ENCODE measurements around the gene CELSR2. TPM values are rescaled to one million over a fixed set of nuclear protein-coding genes. Genes with fewer than 3 reads are reported as not detected.

Gene CELSR2
- total RNA-seq, 1 donor from 2014 or later = 1.1 TPM

GRCh38 chr1:109295712-109296415 is 46.5 kb downstream of the CELSR2 start:
- intact Hi-C loops (cut with micrococcal nuclease) = no loop called here
- H3K27me3 Mint-ChIP-seq = peaks cover 17% of the 10 kb centered on the region
- ChIA-PET POLR2A (no interaction called here), CTCF (interaction anchor here (1.7 kb wide), 1 partner anchor 104 kb away, joined by 5 read pairs; no protein-coding TSS in a partner anchor)
- TF ChIP-seq, protein P1, sequence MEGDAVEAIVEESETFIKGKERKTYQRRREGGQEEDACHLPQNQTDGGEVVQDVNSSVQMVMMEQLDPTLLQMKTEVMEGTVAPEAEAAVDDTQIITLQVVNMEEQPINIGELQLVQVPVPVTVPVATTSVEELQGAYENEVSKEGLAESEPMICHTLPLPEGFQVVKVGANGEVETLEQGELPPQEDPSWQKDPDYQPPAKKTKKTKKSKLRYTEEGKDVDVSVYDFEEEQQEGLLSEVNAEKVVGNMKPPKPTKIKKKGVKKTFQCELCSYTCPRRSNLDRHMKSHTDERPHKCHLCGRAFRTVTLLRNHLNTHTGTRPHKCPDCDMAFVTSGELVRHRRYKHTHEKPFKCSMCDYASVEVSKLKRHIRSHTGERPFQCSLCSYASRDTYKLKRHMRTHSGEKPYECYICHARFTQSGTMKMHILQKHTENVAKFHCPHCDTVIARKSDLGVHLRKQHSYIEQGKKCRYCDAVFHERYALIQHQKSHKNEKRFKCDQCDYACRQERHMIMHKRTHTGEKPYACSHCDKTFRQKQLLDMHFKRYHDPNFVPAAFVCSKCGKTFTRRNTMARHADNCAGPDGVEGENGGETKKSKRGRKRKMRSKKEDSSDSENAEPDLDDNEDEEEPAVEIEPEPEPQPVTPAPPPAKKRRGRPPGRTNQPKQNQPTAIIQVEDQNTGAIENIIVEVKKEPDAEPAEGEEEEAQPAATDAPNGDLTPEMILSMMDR (IDR thresholded peaks at IDR 0.05) = no peak
- ATAC-seq (ENCODE audit: low read depth) (no peak), DNase-seq (no peak)
- H3K4me1 Mint-ChIP-seq = peaks cover 21% of the 10 kb centered on the region
- H3K36me3 Mint-ChIP-seq (ENCODE audit: low read depth) = no peaks in the 10 kb centered on the region
- H3K9me3 Mint-ChIP-seq = no peaks in the 10 kb centered on the region
- H3K27ac Mint-ChIP-seq = no peak overlapping the region
- no peak overlapping the region for H3K4me3 Mint-ChIP-seq

- TF ChIP-seq, protein P1 (IDR thresholded peaks at IDR 0.05) = no peak
- CTCF ChIA-PET = interaction anchor here (1.7 kb wide), 1 partner anchor 103 kb away, joined by 5 read pairs; no protein-coding TSS in a partner anchor
- Mint-ChIP-seq H3K9me3 (no peaks in the 10 kb centered on the region), H3K4me3 (no peak overlapping the region), H3K27ac (no peak overlapping the region), H3K27me3 (peaks cover 17% of the 10 kb centered on the region), H3K4me1 (peaks cover 20% of the 10 kb centered on the region), H3K36me3 (ENCODE audit: low read depth) (no peaks in the 10 kb centered on the region)
- POLR2A ChIA-PET = no interaction called here
- intact Hi-C loops (cut with micrococcal nuclease) = no loop called here
- DNase-seq (no peak), ATAC-seq (ENCODE audit: low read depth) (no peak)
Observed at GRCh38 chr1:109296782-109297181, 47.4 kb downstream of the CELSR2 start.

DNA sequence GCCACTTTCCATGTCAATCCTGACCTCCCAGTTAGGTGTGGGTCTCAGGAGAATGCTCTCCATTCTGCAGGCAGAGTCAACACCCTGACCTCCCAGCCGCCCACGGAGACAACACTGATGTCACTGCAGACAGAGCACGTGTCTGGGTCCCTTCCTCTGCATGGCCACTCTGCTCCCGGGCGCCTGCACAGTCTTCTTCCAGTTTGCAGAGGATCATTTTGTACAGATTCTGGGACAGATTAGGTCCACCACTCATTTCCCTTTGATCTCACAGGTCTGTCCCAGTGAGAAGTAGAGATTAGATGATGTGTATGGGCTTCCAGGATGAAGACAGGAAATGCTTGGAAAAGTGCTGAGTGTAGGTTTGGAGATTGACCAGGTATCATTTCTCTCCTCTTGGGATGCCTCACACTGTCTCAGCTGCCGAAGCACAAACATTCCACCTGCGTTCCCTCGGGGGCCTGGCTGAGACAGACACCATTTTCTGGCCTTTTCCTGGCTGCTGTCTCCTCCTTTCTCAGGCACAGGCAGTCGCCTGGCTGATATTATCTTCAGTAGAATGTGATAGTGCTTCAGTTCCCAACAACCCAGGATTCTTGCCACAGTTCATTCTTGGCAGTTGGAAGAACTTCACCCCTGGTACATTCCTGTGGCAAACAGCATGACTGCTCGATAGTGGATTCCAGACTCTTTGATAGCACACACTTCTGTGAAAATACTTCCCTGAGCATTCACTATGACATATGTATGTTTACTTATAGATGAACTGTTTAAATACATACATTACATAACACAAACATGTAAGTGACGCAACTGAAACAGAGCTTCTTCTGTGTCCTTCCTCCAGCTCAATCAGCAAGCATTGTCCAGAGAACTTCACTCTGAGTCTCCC is 49.6 kb downstream of the CELSR2 start:
- no peaks in the 10 kb centered on the region for H3K36me3 Mint-ChIP-seq (ENCODE audit: low read depth)
- ATAC-seq (ENCODE audit: low read depth) (no peak), DNase-seq (no peak)
- H3K4me1 Mint-ChIP-seq = peaks cover 19% of the 10 kb centered on the region
- ChIA-PET POLR2A (no interaction called here), CTCF (no interaction called here)
- TF ChIP-seq, protein P1 (IDR thresholded peaks at IDR 0.05) = no peak
- intact Hi-C loops (cut with micrococcal nuclease) = no loop called here
- H3K4me3 Mint-ChIP-seq = no peak overlapping the region
- H3K9me3 Mint-ChIP-seq = no peaks in the 10 kb centered on the region
- H3K27me3 Mint-ChIP-seq = peaks cover 17% of the 10 kb centered on the region
- H3K27ac Mint-ChIP-seq = no peak overlapping the region

GRCh38 chr1:109299558-109300343 is 50.4 kb downstream of the CELSR2 start:
- Mint-ChIP-seq H3K36me3 (ENCODE audit: low read depth) (no peaks in the 10 kb centered on the region), H3K4me3 (no peak overlapping the region), H3K27ac (no peak overlapping the region), H3K9me3 (no peaks in the 10 kb centered on the region), H3K27me3 (peaks cover 17% of the 10 kb centered on the region), H3K4me1 (peaks cover 11% of the 10 kb centered on the region)
- TF ChIP-seq, protein P1 (IDR thresholded peaks at IDR 0.05) = no peak
- ATAC-seq (ENCODE audit: low read depth) (no peak), DNase-seq (no peak)
- intact Hi-C loops (cut with micrococcal nuclease) = no loop called here
- POLR2A ChIA-PET = no interaction called here
- CTCF ChIA-PET = no interaction called here

All from activated B cell treated with CpG ODN at 0.5 μM for 24 hours (primary cell).